ENCODE data around the gene FREY1. TPM values are rescaled to one million over a fixed set of nuclear protein-coding genes. Genes with fewer than 3 reads are reported as not detected.
A peak's percentile ranks its signal among the peaks of the same experiment; 100 is the strongest.

The FREY1 gene
- total RNA-seq, 1 donor from 2014 or later: 0.78 TPM

DNA sequence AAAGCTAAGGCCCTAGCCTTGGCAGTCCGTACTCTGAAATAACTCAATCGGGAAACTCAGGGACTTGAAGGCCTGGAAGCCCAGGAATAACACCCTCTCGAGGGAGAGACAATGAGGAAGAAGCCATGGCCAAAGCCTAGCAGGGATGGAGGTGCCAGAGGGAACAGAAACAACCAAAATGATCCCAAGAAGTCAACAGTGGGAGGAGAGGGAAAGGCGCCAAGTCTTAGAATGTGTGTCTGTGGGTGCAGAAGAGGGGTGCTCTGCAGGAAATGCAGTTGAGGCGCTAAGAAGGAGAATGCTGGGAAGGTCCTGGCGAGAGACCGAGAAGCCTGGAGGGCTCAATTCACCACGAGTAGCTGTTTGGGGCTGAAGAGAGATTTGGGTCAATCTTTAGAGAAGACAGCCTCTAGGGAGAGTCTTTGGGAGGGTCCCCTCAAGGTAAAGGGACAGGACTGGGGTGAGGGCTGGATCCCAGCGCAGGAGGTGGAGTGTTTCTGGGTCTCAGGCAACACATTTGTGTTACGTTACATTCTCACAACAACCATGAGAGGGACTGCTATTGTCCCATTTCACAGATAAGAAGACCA, 22.4 kb downstream of the FREY1 start:
- peaks cover 22% of the 10 kb centered on the region for H3K27me3 Mint-ChIP-seq (ENCODE audit: unreplicated experiment)
- peaks cover 29% of the 10 kb centered on the region for H3K9me3 Mint-ChIP-seq (ENCODE audit: unreplicated experiment)
- TF ChIP-seq, protein P1, sequence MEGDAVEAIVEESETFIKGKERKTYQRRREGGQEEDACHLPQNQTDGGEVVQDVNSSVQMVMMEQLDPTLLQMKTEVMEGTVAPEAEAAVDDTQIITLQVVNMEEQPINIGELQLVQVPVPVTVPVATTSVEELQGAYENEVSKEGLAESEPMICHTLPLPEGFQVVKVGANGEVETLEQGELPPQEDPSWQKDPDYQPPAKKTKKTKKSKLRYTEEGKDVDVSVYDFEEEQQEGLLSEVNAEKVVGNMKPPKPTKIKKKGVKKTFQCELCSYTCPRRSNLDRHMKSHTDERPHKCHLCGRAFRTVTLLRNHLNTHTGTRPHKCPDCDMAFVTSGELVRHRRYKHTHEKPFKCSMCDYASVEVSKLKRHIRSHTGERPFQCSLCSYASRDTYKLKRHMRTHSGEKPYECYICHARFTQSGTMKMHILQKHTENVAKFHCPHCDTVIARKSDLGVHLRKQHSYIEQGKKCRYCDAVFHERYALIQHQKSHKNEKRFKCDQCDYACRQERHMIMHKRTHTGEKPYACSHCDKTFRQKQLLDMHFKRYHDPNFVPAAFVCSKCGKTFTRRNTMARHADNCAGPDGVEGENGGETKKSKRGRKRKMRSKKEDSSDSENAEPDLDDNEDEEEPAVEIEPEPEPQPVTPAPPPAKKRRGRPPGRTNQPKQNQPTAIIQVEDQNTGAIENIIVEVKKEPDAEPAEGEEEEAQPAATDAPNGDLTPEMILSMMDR (IDR thresholded peaks at IDR 0.05; ENCODE audit: partially characterized antibody, unreplicated experiment): no peak
- peak overlapping the region; percentile 86 for H3K4me3 Mint-ChIP-seq (ENCODE audit: unreplicated experiment)
- peaks cover 44% of the 10 kb centered on the region for H3K4me1 Mint-ChIP-seq (ENCODE audit: low read depth, unreplicated experiment)
- no peaks in the 10 kb centered on the region for H3K36me3 Mint-ChIP-seq (ENCODE audit: unreplicated experiment)
- DNase-seq: no peak
- peak overlapping the region; percentile 91 for H3K27ac Mint-ChIP-seq (ENCODE audit: unreplicated experiment)

DNA sequence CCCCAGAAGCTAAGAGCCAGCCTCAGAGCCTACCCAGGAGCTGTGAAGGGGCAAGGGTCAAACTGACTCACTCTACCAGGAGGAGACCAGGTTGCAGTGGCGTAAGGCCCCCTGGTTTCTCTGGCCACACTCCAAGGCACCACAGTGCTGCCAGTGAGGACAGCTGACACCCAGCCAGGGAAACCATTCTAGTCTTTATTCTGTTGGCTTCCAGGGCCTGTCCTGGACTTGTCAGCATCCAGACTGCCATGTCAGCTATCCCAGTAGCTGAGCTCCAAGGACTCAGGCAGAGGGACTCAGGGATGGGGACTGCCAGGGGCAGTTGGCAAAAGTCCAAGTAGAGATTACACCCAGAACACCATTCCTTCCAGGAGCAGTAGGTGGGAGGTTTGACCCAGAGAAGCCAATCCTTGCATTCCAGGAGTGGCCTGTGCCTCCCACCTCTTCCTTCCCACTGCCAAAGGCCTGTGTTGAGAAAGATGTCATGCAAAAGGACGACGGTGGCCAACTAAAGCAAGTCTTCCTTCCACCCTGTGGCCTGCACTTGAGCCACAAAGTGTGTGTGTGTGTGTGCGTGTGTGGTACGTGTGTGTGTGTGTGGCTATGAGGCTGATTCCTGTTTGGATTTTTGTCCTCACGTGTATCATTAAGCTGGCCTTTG, 25.2 kb downstream of the FREY1 start:
- no peak for DNase-seq
- no peak overlapping the region for H3K27ac Mint-ChIP-seq (ENCODE audit: unreplicated experiment)
- TF ChIP-seq, protein P1 (IDR thresholded peaks at IDR 0.05; ENCODE audit: partially characterized antibody, unreplicated experiment): no peak
- H3K4me1 Mint-ChIP-seq (ENCODE audit: low read depth, unreplicated experiment): peaks cover 30% of the 10 kb centered on the region
- H3K9me3 Mint-ChIP-seq (ENCODE audit: unreplicated experiment): peaks cover 22% of the 10 kb centered on the region
- peaks cover 15% of the 10 kb centered on the region for H3K27me3 Mint-ChIP-seq (ENCODE audit: unreplicated experiment)
- no peaks in the 10 kb centered on the region for H3K36me3 Mint-ChIP-seq (ENCODE audit: unreplicated experiment)
- no peak overlapping the region for H3K4me3 Mint-ChIP-seq (ENCODE audit: unreplicated experiment)

DNA sequence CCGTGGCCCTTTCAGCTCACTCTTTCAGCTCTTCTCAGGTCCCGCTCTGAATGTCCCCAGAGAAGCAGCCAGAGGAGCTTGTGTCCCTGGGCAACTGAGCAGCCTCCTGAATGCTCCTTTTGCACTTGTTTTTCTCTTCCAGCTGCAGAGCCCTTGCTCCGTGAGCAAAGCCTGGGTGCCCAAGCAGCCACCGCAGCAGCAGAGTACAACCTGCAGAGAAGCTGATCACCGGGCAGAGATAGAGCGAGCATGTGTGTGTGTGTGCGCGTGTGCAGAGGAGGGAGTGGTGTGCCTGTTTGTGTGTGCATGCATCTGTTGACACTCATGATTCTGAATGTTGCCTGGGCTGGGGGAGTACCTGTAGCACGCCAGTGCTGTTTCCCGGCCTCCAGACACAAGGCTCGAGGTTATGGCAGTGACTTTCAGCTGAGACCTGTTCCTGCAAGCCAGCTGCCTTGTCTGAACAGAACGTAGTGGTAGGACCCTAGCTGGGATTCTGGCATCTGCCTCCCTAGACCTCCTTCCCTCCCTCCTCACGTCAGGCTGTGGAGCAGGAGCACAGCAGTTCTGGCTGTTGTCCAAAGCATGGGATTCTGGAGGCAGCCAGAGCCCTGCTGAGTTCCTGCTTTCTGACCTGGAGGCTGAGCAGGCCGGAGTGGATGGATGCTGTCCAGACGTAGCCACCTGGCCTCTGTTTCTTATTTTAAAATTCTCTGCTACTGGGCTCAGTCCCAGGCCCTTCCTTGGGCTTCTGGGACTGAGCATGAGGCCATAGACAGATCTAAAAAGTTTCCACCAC, 26.1 kb downstream of the FREY1 start:
- Mint-ChIP-seq H3K27ac (ENCODE audit: unreplicated experiment) (peak overlapping the region; percentile 92), H3K27me3 (ENCODE audit: unreplicated experiment) (peaks cover 13% of the 10 kb centered on the region), H3K9me3 (ENCODE audit: unreplicated experiment) (peaks cover 20% of the 10 kb centered on the region), H3K4me1 (ENCODE audit: low read depth, unreplicated experiment) (peaks cover 37% of the 10 kb centered on the region), H3K36me3 (ENCODE audit: unreplicated experiment) (no peaks in the 10 kb centered on the region), H3K4me3 (ENCODE audit: unreplicated experiment) (peak overlapping the region; percentile 72)
- peak; percentile 22 for DNase-seq
- TF ChIP-seq, protein P1 (IDR thresholded peaks at IDR 0.05; ENCODE audit: partially characterized antibody, unreplicated experiment): no peak

DNA sequence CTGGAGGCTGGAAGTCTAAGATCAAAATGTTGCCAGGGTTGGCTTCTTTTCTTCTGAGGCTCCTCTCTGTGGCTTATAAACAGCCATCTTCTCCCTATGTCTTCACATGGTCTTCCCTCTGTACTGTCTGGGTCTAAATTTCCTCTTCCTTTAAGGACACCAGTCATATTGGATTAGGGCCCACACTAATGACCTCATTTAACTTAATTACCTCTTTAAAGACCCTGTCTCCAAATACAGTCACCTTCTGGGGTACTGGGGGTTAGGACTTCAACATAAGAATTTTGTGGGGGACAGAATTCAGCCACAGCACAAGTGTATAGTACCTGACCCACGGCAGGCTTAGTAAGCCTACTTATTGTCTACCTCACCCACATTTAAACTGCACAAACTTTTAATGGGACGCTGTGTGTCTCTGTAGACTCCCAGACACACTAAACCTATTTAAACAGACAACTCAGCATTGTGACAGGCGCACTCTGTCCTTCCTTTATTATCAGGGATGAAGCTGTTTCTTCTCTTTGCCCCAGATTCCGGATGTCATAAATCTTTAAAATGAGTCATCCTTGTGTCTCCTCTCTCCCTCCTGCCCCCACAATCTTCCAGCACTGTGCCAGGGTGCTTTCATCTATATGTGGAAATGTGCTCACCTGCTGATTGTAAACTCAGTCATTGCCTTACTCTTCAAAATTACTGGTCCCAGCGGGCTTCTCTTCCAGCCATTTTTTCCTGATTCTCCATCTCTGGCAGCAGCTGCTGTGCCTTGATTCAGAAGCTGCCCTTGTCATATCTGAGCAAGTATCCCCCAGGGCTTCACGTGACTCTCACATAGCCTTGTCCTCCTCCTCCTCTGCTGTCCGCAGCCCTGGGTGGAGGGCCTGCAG, 27.0 kb downstream of the FREY1 start:
- peak overlapping the region; percentile 92 for H3K27ac Mint-ChIP-seq (ENCODE audit: unreplicated experiment)
- peaks cover 11% of the 10 kb centered on the region for H3K27me3 Mint-ChIP-seq (ENCODE audit: unreplicated experiment)
- DNase-seq: peak; percentile 43
- H3K36me3 Mint-ChIP-seq (ENCODE audit: unreplicated experiment): no peaks in the 10 kb centered on the region
- TF ChIP-seq, protein P1 (IDR thresholded peaks at IDR 0.05; ENCODE audit: partially characterized antibody, unreplicated experiment): no peak
- peaks cover 41% of the 10 kb centered on the region for H3K4me1 Mint-ChIP-seq (ENCODE audit: low read depth, unreplicated experiment)
- H3K9me3 Mint-ChIP-seq (ENCODE audit: unreplicated experiment): peaks cover 19% of the 10 kb centered on the region
- H3K4me3 Mint-ChIP-seq (ENCODE audit: unreplicated experiment): peak overlapping the region; percentile 72
